ENCODE data around the gene C9.
"Not testable (repeated sequence)": the region's sequence is repeated elsewhere in the genome, so short reads cannot be mapped to it uniquely, and the experiment has no call there.

C9 gene

DNA sequence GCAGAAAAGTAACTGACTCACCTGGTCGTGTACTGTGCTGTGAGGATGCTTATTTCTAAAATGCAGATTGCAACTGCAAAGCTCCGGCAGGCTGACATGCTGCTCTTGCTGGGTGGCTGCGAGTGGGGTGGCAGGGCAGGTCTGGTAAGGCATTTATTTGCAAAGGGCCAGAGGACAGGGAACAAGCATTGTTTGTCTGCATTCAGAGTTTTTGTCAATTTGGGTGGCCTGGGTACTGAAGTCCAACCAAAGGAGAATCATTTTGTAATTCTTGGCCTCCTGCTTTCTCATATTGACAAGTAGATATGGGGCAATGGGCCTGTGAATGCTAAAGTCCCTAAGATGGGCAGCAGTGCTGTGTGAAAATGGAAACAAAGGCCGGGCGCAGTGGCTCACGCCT lies at the start of gene C9:
Gene C9 (minus strand): TSS at position 129 of the 400 bp plus-strand sequence. CDS start 31 bp downstream, at position 98.
- no peak for DNase-seq

DNA sequence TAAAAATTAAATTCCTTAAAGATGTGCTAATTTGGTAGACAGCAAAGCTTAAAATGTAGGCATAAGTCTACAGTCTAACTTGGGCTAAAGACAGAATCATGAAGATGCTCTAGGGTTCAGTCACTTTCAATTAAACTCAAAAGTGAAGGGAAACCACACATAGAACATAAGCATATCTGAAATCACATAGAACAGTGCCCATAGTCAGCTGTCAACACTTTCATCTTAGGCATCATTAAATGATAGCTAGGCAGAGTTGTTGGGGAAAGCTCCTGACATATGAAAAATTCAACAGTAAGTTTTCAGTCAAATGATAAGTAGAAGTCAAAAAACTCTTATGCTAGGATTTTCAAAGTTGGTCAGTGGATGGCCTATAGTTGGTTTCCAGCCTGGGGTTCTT lies 49.5 kb upstream of the C9 start:
- no peak for DNase-seq

DNA sequence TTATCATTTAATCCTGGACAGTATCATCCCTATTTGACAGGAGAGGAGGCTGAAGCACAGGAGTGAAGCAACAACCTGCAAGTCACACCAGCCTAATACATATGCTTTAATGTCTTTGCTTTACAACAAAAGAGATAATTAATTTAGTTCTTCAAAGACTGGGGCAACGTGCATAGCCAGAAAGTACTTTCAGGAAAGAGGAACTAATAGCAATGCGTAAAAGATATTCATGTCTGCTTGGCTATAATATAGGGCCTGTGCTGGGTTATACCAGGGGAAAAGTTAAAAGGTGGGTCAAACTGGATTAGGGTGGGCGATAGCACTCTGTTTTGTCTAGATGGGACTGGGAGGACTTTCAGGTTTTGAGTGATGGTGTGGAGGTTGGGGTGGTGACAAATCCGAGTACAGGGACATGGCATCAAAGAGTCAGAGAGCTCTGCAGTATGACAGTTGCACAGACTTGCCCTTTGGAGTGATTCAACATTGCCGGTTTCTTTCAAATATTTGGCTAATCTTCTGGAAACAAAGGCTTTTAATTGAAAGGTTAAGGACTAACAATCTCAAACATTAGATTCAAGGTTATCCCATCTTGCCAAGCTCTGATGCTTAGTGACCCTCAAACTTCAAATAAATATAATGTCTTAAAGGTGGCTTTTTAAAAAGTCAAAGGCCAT lies 48.6 kb upstream of the C9 start:
- no peak for DNase-seq

DNA sequence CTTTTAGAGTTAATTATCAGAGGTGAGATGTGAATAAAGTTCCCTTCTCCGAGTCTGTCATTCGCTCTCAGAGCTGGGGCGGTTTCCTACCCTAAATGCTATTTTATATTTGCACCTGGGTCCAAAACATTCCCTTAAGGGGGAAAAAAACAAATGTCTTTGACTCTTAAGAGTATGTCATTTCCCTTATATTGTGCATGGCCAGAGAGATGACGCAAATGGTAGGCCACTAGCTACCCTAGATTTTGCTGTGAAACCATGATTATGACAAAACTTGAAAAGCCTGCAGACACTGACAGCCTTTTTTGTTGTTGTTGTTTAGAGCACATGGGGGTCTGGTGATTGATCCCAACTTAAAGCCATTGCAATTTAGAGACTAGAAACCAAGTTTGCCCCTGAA lies 47.7 kb upstream of the C9 start:
- DNase-seq, result no peak

DNA sequence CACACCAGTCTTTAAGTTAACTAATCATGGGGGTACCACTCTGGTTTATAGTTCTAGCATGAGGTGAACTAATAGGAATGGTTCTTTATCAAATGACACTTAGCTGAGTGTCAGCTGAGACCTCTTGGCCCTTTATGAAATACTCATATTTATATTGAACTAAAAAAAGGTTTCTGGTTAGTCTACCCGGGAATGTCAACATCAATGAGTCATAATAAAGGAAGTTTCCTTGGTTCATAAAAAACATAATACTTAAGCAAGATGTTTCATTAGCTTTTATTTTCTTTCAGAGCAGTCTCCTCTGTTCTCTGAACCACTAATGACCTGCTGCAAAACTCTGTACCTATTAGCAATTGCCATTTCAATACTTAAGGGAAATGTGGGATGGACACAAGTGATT lies 46.8 kb upstream of the C9 start:
- peak; percentile 66 for DNase-seq

DNA sequence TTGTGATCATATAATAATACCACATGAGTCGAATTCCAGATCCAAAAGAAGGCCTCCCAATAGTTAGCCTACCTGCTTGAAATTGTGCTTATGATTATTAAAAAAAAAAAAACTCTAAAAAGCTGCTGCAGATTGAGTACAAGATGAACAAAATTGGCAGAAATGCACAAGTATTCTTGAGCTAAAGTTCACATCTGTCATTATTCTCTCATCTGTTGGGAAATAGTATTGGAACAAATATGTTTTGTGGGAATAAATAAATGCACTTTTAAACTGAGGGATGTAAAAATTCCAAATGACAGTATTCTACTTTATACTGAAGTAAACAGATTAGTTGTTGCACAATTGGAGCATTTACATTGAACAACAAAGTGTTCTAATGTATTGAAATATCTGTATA lies 44.7 kb upstream of the C9 start:
- DNase-seq, result no peak

DNA sequence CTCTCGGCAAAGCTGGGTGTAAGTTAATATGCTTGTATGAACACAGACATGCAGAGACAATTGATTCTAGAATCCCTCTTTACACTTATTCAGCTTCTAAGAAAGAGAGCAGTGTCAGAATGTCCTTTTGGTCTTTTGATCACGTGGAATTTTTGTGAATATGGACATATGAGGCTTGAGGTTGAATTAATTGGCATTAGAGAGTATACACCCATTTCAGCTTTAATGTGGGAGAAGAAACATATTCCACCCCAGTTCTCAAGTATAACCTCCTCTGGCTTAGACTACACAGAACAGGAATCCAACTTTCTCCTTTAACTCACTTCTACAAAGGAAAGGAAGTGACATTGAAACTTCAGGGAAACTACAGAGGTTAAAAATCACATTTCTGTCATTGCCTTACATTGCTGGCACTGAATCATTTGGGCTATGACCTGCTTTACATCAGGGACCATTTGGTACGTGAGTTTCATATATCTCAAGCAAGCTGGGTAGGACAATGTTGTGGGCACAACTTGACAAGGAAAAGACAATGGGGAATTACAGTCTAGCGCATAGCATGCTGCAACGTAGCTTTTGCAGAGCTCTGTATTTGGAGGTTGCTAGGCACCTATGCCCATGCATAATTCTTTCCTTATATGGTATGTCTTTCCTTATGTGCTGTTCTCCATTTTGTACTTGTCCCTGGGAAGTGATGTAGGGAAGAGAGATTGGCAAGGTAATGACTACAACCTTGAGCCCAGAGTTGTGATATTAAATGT lies 41.0 kb upstream of the C9 start:
- DNase-seq, result no peak

DNA sequence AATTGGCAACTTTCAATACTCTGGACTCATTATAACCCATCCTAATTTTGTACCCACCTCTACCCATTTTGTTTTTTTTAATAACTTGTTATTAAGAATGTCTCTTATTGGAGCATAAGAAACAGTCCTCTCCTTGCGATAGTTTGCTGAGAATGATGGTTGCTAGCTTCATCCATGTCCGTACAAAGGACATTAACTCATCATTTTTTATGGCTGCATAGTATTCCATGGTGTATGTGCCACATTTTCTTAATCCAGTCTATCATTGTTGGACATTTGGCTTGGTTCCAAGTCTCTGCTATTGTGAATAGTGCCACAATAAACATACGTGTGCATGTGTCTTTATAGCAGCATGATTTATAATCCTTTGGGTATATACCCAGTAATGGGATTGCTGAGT lies 39.5 kb upstream of the C9 start:
- not testable (repeated sequence) for DNase-seq

DNA sequence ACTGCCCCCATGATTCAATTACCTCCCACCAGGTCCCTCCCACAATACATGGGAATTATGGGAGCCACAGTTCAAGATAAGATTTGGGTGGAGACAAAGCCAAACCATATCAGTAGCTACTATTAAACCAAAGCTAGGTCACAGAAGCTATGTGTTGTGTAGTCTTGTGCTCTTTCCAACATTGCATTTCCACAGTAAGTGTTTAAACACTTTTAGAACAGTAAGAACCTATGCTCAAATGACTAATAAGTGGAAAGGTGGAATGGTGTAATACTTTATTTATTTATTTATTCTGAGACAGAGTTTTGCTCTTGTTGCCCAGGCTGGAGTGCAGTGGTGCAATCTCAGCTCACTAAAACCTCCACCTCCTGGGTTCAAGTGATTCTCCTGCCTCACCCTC lies 37.8 kb upstream of the C9 start:
- DNase-seq, result not testable (repeated sequence)

DNA sequence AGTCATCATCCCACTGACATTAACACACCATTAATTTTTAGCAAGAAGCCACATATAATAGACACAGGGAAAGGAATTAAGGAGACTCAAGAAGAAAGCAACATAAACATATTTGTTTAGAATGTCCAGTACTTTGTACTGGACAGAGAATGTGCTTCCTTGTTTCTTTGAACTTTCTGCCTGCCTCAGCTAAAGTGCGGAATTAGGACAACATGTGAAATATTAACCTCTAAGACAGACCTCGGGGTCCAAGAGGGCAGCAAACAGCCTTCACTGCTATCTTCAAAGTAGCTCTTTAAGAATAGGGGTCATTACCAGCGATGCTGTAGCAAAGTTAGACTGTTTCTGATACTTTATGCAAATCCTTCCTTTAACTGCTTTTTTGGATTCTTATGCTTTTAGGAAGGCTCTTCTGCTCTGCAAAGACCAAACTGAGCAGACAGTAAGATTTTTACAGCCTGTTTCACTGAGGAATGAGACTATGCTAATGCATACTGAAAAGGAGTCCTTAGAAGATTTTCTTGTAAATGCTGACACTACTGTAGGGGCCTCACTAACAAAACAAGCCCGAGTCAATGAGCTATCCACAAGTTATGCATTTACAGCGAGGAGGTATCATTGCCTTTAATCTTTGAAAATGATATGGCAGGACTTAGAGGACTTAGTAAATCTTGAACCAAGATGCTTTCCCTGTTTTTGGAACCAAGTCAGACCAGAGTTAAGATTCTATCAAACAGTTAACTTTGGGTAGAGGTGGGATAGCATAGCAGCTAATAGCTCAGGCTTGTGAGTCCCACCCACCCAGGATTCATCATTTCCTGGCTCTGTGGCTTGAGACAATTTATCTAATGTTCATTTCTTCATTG lies 36.7 kb upstream of the C9 start:
- DNase-seq, result peak; percentile 56

DNA sequence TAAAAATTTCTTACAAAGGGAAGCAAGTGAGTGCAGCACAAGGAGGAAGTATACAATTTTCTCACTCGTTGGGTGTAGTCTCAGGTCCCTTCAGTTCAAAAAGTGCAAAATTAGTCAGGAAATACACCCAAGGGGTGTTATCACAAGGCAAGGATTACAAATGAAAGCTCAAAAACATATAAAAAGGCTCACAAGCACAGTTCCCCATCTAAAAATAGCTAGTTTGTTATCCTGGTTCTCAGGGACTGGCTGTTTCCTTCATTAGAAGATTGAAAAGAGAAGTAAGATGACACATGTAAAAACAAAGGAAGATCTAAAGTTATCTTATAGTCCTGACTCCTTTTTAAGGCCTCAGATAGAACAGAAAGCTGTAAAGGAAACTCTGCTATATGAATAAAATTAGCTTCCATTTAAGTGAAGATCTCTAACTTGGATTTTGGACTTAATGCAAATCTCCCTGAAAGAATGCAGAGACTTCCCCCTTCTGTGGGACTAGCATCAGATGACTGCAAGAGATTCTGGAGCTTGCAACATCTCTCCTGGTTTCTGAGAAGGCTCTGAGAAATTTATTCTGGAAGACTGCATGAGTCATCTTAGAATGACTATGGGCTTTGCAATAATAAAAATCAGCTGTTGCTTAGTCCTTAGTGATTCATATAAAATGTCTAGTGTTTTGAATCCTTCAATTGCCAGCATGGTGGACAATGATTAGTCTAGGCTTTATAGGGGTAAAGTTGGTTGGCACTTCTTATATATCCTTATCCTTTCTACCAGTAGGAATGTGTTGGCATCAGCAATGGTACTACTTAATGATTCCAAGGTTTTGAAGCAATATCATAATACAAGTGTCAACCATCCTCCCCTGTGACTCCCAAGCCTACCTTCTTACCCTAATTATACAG lies 35.1 kb upstream of the C9 start:
- DNase-seq, result peak; percentile 99

DNA sequence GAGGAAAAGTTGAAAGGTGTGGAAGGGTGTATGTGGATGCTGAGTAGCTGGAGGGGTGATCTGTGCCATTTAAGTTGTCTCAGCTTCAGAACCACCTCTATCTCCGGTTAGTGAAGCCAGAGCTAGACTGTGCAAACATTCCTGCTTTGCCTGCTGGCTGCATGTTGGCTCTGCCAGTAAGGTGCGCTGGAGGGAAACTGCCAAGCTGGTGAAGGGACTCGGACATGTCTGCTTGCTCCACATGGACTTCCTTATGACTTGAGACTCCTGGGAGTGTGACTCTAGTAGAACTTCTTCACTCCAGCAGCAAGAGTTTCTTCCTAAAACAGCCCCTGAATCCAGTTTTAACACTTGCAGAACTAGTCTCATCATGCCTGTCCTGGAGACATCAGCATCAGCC lies 32.5 kb upstream of the C9 start:
- DNase-seq, result no peak

DNA sequence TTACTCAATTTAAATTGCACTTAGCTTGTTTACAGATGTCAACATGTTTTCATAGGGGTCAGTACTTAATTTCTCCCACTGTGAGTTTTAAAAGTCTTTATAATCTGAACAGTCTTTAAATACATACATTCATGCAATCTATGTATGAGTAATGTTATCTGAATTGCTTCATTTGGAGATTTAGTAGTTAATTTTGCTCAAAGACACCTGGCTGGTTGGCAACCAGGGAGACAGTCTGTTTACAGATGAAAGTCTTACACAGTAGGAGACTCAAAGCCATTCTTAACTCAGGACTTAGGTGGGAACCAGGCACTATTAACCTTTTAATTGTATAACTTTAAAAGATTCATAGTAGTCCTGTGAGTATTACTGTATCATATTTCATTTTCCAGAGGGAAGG lies 31.2 kb upstream of the C9 start:
- DNase-seq, result no peak

DNA sequence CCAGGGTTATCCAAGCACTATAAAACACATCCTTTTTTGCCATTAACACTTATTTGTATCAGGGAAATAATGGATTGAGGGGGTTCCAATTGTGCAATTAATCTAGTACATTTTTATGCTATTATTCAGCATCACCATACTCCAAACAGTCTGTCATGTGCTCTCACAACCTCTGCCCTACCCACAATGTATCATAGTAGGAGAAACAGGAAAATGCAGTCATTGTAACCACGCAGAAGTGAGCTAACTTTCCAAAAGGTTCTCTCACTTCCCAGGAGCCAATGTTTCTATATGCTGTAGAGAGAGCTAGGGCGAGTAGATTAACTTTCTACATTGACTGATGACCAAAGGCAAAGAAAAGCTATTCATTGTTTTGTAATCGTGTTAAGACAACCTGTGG lies 30.7 kb upstream of the C9 start:
- peak; percentile 73 for DNase-seq

DNA sequence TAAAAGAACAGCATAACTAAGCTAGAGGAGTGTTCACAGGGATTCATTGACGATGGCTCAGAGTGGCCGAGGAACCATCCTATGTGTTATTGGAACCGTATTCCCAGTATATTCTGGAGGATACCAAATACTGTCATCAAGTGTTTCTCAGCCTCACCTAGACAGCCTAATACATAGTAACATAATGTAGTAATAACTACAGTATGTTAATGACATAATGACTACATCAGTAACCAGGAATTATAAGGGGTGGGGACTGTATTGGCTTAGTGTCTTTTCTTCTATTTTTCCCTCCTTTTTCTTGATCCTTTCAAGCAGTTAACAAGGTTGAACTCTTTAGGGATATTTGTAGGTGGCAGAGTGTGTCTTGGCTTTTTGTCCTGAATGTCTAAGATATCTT lies 26.6 kb upstream of the C9 start:
- no peak for DNase-seq

DNA sequence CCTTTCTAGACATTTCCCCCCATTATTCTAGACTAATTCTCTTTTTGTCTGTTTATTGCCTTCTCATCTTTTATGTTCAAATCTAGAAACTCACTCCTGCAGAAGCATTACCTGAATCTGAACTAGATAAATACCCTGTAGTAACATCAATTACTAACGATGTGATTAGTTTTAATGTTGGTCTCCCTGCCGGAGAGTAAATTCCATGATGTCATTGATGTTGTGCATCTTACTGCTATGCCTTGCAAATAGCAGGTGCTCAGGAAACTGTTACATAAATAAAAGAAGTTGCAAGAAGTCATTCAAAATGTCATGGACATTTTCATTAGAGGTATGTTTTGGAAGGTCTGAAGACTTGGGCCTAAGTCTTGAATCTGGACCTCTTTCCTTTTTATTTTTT lies 23.0 kb upstream of the C9 start:
- DNase-seq, result no peak

DNA sequence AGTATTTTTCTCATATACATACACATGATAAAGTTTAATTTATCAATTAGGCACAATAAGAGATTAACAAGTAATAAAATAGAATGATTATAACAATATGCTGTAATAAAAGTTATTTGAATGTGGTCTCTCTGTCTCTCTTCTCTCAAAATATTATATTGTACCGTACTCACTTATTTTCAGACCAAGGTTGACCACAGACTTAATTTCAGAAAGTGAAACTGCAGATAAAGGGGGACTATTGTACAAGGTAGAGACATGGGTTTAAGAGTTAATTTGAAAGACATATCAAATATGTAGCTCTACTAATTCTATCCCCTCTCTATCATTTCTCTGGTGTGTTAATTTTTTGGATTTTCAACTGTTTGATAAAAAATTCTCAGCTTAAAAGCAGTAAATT lies 20.0 kb upstream of the C9 start:
- DNase-seq, result no peak

DNA sequence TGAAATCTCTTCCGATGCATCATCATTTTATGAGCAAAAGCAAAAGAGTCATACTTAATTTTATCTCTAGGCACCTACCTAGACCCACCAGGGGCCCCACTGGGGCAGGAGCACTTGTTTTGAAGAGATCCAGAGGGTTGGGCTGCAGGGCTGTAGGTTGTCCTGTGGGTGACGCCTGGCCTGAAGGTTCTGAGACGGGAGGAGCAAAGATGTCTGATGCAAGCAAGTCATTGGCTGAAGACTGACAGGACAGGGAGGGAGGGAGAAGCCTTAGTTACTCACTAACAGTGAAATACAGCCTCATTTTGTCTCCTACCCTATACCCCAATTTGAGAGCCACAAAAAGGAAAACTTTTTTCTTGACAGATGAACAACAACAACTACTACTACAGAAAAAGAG lies 17.1 kb upstream of the C9 start:
- DNase-seq, result no peak

DNA sequence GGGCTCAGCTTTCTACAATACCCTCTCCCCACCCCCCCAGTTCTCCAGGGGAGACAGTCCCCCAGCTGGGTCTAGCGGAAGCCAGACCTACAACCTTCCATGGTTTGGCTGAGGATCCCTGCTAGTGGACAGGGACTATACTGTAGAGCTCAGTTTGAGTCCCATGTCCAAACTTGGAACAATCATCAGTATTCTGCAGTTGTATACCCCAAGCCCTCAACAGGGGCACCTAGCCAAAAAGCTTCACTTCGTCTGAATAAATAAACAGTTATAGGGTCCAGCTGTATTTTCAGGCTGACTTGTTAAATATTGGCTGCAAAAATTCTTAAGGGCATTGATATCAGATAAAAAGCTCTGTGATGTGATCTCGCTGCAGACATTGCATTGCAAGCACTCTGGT lies 15.4 kb upstream of the C9 start:
- no peak for DNase-seq

DNA sequence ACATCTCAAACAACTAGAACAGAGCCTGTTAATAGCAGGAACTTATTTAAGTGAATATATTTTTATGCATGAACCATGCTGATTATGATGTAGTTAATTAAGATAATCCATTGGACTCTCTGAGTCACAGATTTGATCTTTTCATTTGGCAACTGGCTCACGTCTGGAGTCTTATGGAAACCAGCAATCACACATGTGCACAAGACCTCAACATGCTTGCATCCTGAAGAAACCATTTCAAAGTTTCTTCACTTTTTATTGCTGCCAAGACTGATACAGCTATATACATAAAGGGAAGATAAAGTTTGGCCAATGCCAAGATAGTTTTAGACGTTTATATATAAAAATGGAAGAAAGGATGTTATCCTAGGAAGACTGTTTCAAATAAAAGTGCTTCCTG lies 13.3 kb upstream of the C9 start:
- DNase-seq, result no peak

DNA sequence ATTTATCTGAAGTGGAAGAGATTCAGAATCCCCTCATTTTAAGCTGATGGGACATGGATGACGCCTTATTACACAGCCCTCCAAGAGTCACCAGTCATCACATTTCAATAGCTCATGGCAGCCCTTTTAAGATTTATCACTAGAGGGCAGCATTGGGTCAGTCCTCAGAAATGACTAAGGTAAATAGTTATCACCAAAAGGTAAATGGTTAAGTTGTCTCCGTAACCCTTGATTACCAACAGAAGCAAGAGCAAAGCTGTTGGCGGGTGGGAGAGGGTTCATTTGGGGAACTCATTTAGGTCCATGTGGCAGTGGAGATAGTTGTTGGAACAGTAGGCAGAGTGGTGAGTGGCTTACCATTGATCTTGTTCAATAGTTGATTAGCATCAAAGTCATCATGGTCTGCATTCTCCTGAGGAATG lies 12.0 kb upstream of the C9 start:
- peak; percentile 55 for DNase-seq

DNA sequence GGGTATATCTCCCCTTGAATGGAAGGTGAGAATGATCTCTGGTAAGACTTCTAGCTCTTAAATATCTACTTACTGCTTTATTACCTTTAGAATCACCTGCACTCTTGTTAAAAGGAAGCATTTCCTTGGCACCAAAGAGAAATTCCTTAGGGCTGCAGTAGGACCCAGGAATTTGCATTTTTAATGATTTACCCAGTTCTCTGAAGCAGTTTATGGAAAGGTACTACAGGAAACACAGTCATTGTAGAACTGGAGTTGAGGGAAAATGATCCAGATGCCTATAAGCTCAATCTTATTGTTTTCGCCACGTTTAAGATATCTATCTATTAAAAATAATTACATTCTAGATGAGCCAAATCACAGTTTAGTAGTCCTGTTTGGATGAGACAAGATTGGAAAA lies 9.5 kb upstream of the C9 start:
- no peak for DNase-seq

DNA sequence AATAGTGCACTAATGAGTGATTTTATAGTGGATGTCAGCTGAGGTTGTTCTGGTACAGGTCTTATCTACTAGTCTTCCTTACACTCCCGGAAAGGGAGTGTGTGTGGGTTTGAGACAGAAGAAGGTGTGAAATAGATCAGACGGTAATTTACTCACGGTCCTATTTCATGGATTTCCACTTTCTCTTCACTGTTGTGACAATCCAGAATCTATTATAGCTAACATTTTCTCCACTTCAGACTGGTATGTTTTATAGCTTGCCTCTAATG lies 7.0 kb upstream of the C9 start:
- no peak for DNase-seq
